Keratinocyte (primary cell): ENCODE data around the gene POLR2C. TPM values are rescaled to one million over a fixed set of nuclear protein-coding genes. Genes with fewer than 3 reads are reported as not detected.

Experiments
- DNase-seq: peaks from one replicate; pipeline ENCODE4 v3.0.0-alpha.2; 2011; ENCODE audit warnings: low read depth, missing footprints, low spot score
- FAIRE-seq: peaks from 2 replicates; lab custom pipeline; 2011; peaks lifted over from hg19 to GRCh38; lab: Jason Lieb, UNC
- H2AFZ ChIP-seq: 2 replicates; pipeline ENCODE4 v1.6.0; 2012; ENCODE audit warnings: low read length, control low read depth, inconsistent platforms; ENCODE audit not compliant: control insufficient read depth
- H3K27ac ChIP-seq: 2 replicates; pipeline ENCODE4 v1.5.1; 2011; ENCODE audit warnings: low read length; ENCODE audit not compliant: control insufficient read depth, insufficient read depth
- H3K27me3 ChIP-seq: 3 replicates; pipeline ENCODE4 v1.6.0; 2011; ENCODE audit warnings: low read length; ENCODE audit not compliant: control insufficient read depth, insufficient read depth; ENCODE audit errors: extremely low read depth
- H3K36me3 ChIP-seq, 2 experiments: 2 replicates in 1 of 2; 3 replicates in 1 of 2; pipeline ENCODE4 v1.5.1; 2011; ENCODE audit warnings: low read length in 2 of 2, mild to moderate bottlenecking in 1 of 2; ENCODE audit not compliant: control insufficient read depth in 2 of 2, insufficient read depth in 2 of 2; ENCODE audit errors: extremely low read depth in 1 of 2
- H3K4me1 ChIP-seq: 3 replicates; pipeline ENCODE4 v1.5.1; 2011; ENCODE audit warnings: low read length; ENCODE audit not compliant: control insufficient read depth, insufficient read depth; ENCODE audit errors: extremely low read depth
- H3K4me2 ChIP-seq: 3 replicates; pipeline ENCODE4 v1.6.0; 2011; ENCODE audit warnings: low read depth, low read length; ENCODE audit not compliant: control insufficient read depth, insufficient read depth; ENCODE audit errors: extremely low read depth
- H3K4me3 ChIP-seq, 3 experiments: fragments of 200-600 bp in 1 of 3; sonication (generic) in 1 of 3; 2 replicates in 2 of 3; 3 replicates in 1 of 3; pipeline ENCODE4 v1.5.1; 2011 to 2016; ENCODE audit warnings: low read length in 3 of 3, mild to moderate bottlenecking in 3 of 3, control low read depth in 2 of 3, inconsistent platforms in 1 of 3, low read depth in 1 of 3, mixed read lengths in 1 of 3, mixed run types in 1 of 3, moderate library complexity in 1 of 3; ENCODE audit not compliant: control insufficient read depth in 2 of 3, insufficient read depth in 2 of 3; ENCODE audit errors: extremely low read depth in 1 of 3
- H3K79me2 ChIP-seq: 2 replicates; pipeline ENCODE4 v1.6.0; 2012; ENCODE audit warnings: low read length; ENCODE audit not compliant: control insufficient read depth, insufficient read depth
- H3K9ac ChIP-seq: 3 replicates; pipeline ENCODE4 v1.6.0; 2011; ENCODE audit warnings: low read length; ENCODE audit not compliant: control insufficient read depth, insufficient read depth; ENCODE audit errors: extremely low read depth
- H3K9me1 ChIP-seq: 3 replicates; pipeline ENCODE4 v1.6.0; 2011; ENCODE audit warnings: low read length; ENCODE audit not compliant: control insufficient read depth, insufficient read depth; ENCODE audit errors: extremely low read depth
- H3K9me3 ChIP-seq: 2 replicates; pipeline ENCODE4 v1.5.1; 2012; ENCODE audit warnings: low read depth, low read length; ENCODE audit not compliant: control insufficient read depth
- H4K20me1 ChIP-seq: 3 replicates; pipeline ENCODE4 v1.6.0; 2011; ENCODE audit warnings: low read length; ENCODE audit not compliant: control insufficient read depth, insufficient read depth; ENCODE audit errors: extremely low read depth
- CTCF ChIP-seq, 3 experiments: IDR thresholded peaks in 1 of 3; conservative IDR thresholded peaks in 1 of 3; optimal IDR thresholded peaks in 1 of 3; 2 replicates in 2 of 3; 3 replicates in 1 of 3; pipeline versions ENCODE3 to v1.5.1; 2011; ENCODE audit warnings: low read length in 3 of 3, mild to moderate bottlenecking in 3 of 3, moderate library complexity in 2 of 3, control low read depth in 1 of 3, inconsistent platforms in 1 of 3; ENCODE audit not compliant: insufficient read depth in 2 of 3; ENCODE audit errors: extremely low read depth in 1 of 3
- EZH2 ChIP-seq: IDR thresholded peaks from one replicate; pipeline ENCODE4 v1.6.1; 2012; ENCODE audit warnings: inconsistent platforms, mild to moderate bottlenecking, low read length, moderate library complexity
- dilution Hi-C: fragments of 300-500 bp; cut with MboI; formaldehyde crosslinking; loops from one replicate; pipeline ENCODE4 v1.7.0; 2020; ENCODE audit warnings: low sequenced_read_pairs; ENCODE audit not compliant: extremely low pct_ligation_motif_present
- polyA plus RNA-seq, 5 experiments: library from polyadenylated mRNA; depleted of rRNA in 3 of 5; stranded (reverse) in 3 of 5; stranded (forward) in 1 of 5; unstranded in 1 of 5; fragments of >200 nt; gene quantifications; 1 replicate in 1 of 5; 2 replicates in 3 of 5; 3 replicates in 1 of 5; pipeline versions ENCODE4 v1.2.1 to v1.2.3, GENCODE V29; 2011 to 2012; ENCODE audit warnings: missing spikeins in 2 of 5, low read depth in 1 of 5, low replicate concordance in 1 of 5

The POLR2C gene
- polyA plus RNA-seq, 1 donor (not counting 4 experiments of a cell fraction or from before 2014, with no cell fraction given), result 74.6 TPM

GRCh38 chr16:57470711-57471110, 8.2 kb downstream of the POLR2C start:
- FAIRE-seq (no peak), DNase-seq (no peak)
- Histone ChIP-seq H3K4me1 (no peaks in the 10 kb centered on the region), H3K27ac (no peak overlapping the region), H3K4me3 (no peak overlapping the region), H3K27me3 (no peaks in the 10 kb centered on the region), H3K9me1 (no peaks in the 10 kb centered on the region), H4K20me1 (no peaks in the 10 kb centered on the region), H3K4me2 (no peak overlapping the region), H3K79me2 (no peaks in the 10 kb centered on the region), H3K9ac (no peak overlapping the region), H3K9me3 (no peaks in the 10 kb centered on the region), H3K36me3 (peaks cover 39 to 42% of the 10 kb centered on the region in 2 experiments), H2AFZ (no peak overlapping the region)
- TF ChIP-seq EZH2, result no peak
- no peak for TF ChIP-seq CTCF (optimal IDR thresholded peaks at IDR 0.05 in 1 of 3, IDR thresholded peaks at IDR 0.05 in 1 of 3, conservative IDR thresholded peaks at IDR 0.05 in 1 of 3; ENCODE audit: extremely low read depth in 1 of 3, insufficient read depth in 2 of 3, low read length in 3 of 3)
- dilution Hi-C loops, result no loop called here

- Histone ChIP-seq H3K27me3 (no peaks in the 10 kb centered on the region), H3K36me3 (peaks cover 35 to 43% of the 10 kb centered on the region in 2 experiments), H3K9me1 (no peaks in the 10 kb centered on the region), H3K4me3 (no peak overlapping the region), H2AFZ (no peak overlapping the region), H3K27ac (no peak overlapping the region), H3K4me1 (no peaks in the 10 kb centered on the region), H3K9ac (no peak overlapping the region), H3K79me2 (no peaks in the 10 kb centered on the region), H4K20me1 (no peaks in the 10 kb centered on the region), H3K4me2 (no peak overlapping the region), H3K9me3 (no peaks in the 10 kb centered on the region)
- DNase-seq (no peak), FAIRE-seq (no peak)
- no peak for TF ChIP-seq EZH2
- TF ChIP-seq CTCF (optimal IDR thresholded peaks at IDR 0.05 in 1 of 3, IDR thresholded peaks at IDR 0.05 in 1 of 3, conservative IDR thresholded peaks at IDR 0.05 in 1 of 3; ENCODE audit: extremely low read depth in 1 of 3, insufficient read depth in 2 of 3, low read length in 3 of 3), result no peak
- dilution Hi-C loops, result no loop called here
Measured at GRCh38 chr16:57471209-57471608, 8.7 kb downstream of the POLR2C start.
